Adipose tissue (tissue), 3 donors: Measurements from ENCODE around the gene BRCC3. TPM values are rescaled to one million over a fixed set of nuclear protein-coding genes. Genes with fewer than 3 reads are reported as not detected.
A peak's percentile ranks its signal among the peaks of the same experiment; 100 is the strongest.

Experiments used
- H3K27ac ChIP-seq: one replicate; pipeline ENCODE4 v1.5.1; 2013; ENCODE audit warnings: low read depth, low read length
- WGBS, 3 donors: extraction: QIAGEN DNeasy Blood & Tissue Kit; methylation state at CpG; one replicate each; pipeline ENCODE4 v1.1.7; 2013; 5-methylcytosine and 5-hydroxymethylcytosine counted together
- polyA plus RNA-seq, 3 donors: library from polyadenylated mRNA; stranded (reverse); fragments of 200-250 nt; gene quantifications; one replicate each; pipeline ENCODE4 v1.2.3, GENCODE V29; 2013
- donor health status: healthy with polysubstance abuse.
- donor health status: Bipolar disorder and iron deficiency.
- donor health status: healthy.

Gene BRCC3
- polyA plus RNA-seq: 10 to 100 TPM in 1 of 3 donors, 1 to 10 TPM in 2; 7.7 to 10.1 (median 7.8) TPM

DNA sequence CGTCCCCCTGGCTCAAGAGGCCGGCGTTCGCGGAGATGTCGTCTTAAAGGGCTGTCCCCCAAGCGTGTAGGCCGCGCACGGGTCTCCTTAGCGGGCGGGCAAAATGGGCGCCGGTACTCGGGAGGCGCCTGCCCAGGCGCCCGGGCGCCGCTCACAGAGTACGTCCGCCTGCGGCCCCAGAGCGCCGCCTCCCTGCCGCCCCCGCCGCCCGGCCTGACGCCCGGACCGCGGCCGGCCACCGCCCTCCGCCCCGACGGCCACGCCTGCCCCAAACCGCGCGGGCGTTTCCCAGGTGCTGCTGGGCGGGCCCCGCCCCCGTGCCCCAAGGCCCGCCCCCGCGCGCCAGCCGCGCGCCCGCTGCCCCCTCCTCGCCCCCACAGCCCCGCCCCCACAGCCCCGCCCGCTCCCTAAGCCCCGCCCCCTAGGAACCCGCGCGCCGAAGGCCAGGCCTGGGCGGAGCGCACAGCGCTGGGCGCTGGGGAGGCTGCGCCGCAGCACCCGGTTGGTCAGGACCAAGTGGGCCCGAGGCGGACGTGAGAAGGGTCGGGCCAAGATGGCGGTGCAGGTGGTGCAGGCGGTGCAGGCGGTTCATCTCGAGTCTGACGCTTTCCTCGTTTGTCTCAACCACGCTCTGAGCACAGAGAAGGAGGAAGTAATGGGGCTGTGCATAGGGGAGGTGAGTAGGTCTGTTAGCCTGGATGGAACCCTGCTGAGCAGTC, at the start of gene BRCC3, which contains the start of the genes CMC4 and MTCP1:
TSS of gene BRCC3 (plus strand) at position 534 of the 719 bp plus-strand sequence. CDS start at position 554, 20 bp downstream.
TSS of gene CMC4 (minus strand) at position 162 of the 719 bp plus-strand sequence. CDS start 7,113 bp downstream, outside the sequence.
TSS of gene MTCP1 (minus strand) at position 162 of the 719 bp plus-strand sequence. CDS start 5,126 bp downstream, outside the sequence.
- H3K27ac ChIP-seq: no peak within 1 kb of the TSS
- WGBS, 3 donors: 0 to 34% (median 1%) methylated on average over 8 to 61 of the region's 81 CpGs

- H3K27ac ChIP-seq: no peak within 1 kb of the TSS
- WGBS, 3 donors: 5 to 9% (median 7%) methylated on average over 1 of the region's 1 CpG
These were observed 48.7 kb upstream of the BRCC3 start, which contains the start of gene F8 for GRCh38 chrX:155022585-155022984. TSS of gene F8 (minus strand) at chrX:155022723. CDS start at chrX:155022552, 171 bp downstream.

DNA sequence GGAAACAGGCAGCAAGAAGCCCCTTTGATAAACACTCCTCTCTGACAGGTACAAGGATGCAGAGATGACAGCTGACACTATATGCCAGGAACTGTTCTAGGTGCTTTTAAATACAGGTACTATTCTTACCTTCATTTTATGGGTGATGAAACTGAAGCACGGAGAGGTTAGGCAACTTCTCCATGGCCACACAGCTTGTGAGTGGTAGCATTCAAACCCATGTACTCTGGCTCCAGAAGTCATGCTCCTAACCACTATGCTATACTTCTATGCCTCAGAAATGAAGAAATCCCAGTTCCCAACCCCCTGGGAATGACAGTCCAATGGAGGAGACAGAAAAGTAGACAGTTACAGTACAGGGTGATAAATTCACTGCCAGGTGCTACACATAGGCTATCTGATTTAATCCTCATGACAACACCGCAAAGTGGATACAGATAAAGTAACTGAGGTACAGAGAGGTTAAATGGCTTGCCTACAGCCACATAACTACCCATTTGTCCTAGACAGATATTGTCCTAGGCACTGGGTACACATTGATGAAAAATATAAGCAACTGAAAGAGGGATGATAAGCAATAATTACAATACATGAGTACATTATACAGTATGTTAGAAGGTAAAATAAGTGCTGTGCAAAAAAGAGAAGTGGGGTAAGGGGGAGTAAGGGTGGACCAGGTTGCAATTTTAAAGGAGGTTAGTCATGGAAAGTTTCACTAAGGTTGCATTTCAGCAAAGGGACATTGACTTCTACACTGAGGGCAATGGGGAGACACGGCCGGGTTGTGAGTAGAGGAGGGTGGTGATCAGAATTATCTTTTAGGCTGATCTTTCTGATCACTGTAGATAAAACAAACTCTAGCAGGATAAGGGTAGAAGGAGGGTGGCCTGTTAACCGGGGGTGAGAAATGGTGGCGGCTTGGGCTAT, 47.1 kb upstream of the BRCC3 start:
- no peak overlapping the region for H3K27ac ChIP-seq
- 76 to 88% (median 78%) methylated on average over 6 of the region's 6 CpGs for WGBS, 3 donors

DNA sequence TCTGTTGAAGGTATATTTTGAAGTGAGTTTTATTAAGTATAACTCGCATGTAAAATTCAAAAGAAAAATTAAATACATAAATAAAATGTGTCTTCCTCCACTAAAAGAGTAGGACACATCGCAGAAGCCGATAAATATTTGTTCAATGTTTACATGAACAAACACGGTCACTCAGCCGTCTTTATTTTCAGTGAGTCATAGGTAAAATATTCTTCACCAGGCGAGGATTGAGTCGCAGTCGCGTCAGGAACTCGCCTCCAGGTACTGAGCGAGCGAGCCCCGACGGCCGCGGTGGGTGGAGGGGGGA, 44.9 kb upstream of the BRCC3 start:
- WGBS, 3 donors: 0 to 42% (median 0%) methylated on average over 15 to 16 of the region's 16 CpGs
- no peak overlapping the region for H3K27ac ChIP-seq

DNA sequence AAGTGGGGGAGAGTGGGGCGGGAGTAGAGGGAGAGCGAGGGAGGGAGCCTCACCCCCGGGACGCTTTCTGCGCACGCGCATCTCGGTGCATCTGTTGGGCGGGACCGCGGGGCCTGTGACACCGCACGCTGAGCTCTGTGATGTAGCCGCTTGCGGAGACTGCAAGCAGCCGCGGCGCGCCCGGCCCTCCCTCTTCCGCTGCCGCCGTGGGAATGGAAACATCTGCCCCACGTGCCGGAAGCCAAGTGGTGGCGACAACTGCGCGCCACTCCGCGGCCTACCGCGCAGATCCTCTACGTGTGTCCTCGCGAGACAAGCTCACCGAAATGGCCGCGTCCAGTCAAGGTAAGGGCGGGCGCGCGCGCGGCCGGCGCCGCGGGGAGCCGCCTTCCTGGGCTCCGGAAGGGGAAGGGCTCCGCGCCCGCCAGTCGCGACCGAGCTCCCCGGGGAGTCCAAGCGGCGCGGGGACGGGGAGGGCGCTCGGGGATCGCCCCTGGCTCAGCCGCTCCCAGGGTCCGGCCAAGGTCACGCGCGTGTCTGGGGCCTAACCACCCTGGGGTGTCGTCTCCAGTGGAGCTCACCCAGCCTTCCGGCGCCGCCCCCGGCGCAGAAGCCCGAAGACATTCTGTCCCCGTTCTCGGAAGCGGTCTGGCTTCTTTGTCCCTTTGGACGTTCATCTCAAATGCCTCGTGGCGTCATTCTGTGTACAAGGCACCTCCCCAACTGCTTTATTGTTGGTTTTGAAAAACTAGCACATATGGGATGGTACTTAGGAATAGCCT, 44.4 kb upstream of the BRCC3 start, which contains the start of gene FUNDC2:
TSS of gene FUNDC2 (plus strand) at position 118 of the 782 bp plus-strand sequence. CDS start at position 213, 95 bp downstream.
- 0 to 44% (median 0%) methylated on average over 17 to 73 of the region's 82 CpGs for WGBS, 3 donors

GRCh38 chrX:155027509-155028066, 43.7 kb upstream of the BRCC3 start:
- 1 to 34% (median 1%) methylated on average over 14 of the region's 14 CpGs for WGBS, 3 donors
- H3K27ac ChIP-seq: peak overlapping the region; percentile 83

More for the DNA sequence above, 44.4 kb upstream of the BRCC3 start, which contains the start of gene FUNDC2:
- H3K27ac ChIP-seq: peak within 1 kb of the TSS; percentile 83

GRCh38 chrX:155028129-155028528, 43.2 kb upstream of the BRCC3 start:
- no peak overlapping the region for H3K27ac ChIP-seq
- 12 to 36% (median 33%) methylated on average over 3 of the region's 3 CpGs for WGBS, 3 donors

DNA sequence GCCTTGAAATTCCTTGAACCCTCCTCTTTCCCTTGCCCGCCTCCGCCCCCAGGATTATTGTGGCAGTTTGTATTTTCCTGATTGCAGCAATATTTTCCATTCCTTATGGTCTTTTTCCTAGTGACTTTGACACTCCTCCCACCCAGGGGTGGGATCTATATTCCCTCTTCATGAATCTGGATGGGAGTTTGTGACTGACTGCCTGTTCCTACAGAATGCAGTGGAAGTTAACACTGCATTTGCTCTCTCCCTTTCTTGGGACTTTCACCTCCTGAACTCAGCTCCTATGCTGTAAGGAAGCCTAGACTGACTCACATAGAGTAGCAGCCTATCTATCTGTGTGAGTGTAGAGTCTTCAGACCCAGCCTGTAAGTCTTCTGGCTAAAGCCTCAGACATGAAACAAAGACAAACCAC, 42.4 kb upstream of the BRCC3 start:
- 51 to 76% (median 69%) methylated on average over 2 of the region's 2 CpGs for WGBS, 3 donors
- no peak overlapping the region for H3K27ac ChIP-seq

DNA sequence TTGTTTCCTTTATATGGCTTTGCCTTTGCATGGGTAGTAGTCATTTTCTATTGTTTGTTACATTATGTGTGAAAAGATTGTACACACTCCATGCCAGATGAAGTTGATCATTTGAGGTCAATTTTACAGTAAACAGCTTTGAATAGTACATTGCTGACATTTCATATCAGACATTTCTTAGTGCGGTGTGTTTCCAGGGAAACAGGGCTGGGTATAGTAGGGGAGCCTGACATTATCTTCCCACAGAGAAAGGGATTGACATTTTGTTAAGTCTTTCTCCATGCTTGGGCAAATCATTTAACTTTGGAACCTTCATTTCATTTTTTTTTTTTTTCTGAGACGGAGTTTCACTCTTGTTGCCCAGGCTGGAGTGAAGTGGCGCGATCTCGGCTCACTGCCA, 39.7 kb upstream of the BRCC3 start:
- 67 to 91% (median 88%) methylated on average over 5 of the region's 5 CpGs for WGBS, 3 donors

DNA sequence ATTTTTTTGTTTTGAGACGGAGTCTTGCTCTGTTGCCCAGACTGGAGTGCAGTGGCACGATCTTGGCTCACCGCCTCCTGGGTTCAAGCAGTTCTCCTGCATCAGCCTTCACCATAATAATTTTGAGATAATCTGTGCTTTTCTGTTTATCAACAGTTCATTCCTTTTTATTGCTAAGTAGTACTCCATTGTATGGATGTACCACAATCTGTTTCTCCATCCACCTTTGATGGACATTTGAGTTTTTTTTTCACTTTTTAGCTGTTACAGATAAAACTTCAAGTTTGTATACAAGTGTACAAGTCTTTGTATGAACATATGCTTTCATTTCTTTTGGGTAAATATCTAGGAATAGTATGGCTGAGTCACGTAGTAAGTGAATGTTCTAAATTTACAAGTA, 35.6 kb upstream of the BRCC3 start:
- WGBS, 3 donors: 92 to 99% (median 98%) methylated on average over 4 of the region's 4 CpGs
- H3K27ac ChIP-seq: no peak overlapping the region

More for the DNA sequence above, 39.7 kb upstream of the BRCC3 start:
- H3K27ac ChIP-seq: no peak overlapping the region

DNA sequence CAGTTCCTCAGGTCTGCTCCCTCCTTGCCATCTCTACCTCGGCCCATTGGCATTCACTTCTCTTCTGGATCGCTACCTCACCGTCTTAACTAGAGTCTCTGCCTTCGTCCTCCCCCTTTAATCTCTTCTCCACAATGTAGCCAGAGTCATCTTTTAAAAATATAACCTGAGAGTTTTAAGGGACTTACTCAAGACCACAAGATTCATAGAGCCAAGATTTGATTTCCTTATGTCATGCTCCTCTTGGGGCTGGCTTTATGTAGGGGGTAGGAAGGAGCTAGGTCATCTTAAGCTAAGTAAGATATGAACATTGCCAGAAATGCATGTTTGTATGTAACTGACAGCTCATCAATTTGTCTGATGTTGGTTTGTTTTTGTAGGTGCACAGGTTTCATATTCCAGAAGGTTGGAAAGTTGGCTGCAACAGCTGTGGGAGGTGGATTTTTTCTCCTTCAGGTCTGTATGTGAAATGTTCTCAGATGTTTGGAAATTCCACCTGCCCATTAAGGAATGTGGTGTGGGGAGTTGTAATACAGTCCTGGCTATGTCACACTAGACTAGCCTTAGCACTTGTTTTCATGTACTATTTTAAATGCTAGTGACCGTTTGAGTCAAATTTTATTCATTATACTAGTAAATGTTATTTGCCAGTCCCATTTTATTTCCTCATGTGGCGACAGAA, 25.0 kb upstream of the BRCC3 start:
- no peak overlapping the region for H3K27ac ChIP-seq
- WGBS, 3 donors: 67 to 88% (median 73%) methylated on average over 6 of the region's 6 CpGs

DNA sequence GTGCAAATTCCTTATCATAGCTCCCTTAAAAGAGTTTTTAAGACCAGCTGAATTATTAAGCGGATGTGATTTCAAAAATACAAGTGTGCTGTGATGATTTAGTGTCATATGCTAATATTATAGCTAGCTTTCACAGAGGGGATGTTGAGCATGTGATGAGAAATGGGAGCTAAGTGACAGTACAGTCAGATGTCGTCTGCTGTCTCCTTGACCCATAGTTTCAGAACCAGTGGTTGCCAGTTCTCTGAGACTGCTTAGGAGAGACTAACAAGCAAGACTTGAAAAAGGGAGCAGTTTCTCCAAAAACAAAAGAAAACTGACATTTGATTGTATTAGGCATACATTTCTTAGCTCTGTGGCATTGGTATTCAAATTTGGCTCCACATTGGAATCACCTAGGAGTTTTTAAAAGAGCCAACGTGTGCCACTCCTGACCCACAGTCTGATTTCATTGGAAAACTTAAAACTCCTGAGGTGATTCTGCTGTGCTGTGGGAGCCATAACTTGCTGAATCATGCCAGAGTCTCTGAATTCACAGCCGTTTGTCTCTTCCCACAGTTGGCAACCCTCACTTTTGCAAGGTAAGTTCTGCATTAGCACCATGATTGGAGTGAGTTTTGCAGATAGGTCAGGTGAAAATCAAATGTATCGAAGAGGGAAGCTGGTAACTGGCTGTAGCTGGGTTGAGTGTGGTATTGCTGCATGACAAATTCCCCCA, 24.3 kb upstream of the BRCC3 start:
- H3K27ac ChIP-seq: no peak overlapping the region
- 62 to 81% (median 63%) methylated on average over 5 of the region's 5 CpGs for WGBS, 3 donors

- WGBS, 3 donors: 35 to 45% (median 37%) methylated on average over 9 of the region's 9 CpGs
- H3K27ac ChIP-seq: no peak overlapping the region
These were observed 22.2 kb upstream of the BRCC3 start for GRCh38 chrX:155048977-155049619.

- WGBS, 3 donors: 54 to 89% (median 75%) methylated on average over 5 of the region's 5 CpGs
- no peak overlapping the region for H3K27ac ChIP-seq
These were observed 18.4 kb upstream of the BRCC3 start for GRCh38 chrX:155052738-155053498.

DNA sequence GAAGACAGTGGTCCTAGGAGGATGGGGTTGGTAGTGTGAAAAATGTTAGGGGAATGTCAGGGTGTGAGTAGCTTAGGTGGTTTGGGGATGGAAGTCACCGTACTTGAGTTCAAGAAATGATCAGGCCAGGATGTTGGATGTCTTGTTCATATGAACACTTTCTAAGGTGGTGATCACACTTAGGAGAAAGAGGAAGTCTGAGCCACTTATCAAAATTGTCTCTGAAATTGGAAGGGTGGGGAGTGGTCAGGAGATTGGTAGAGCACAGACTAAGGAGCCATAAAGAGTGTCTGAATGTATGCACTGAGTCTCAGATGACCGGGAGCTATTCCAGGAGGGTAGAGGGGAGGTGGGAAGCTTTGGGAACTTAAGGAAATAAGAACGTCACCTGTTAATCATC, 17.7 kb upstream of the BRCC3 start:
- H3K27ac ChIP-seq: no peak overlapping the region
- 73 to 96% (median 94%) methylated on average over 3 of the region's 3 CpGs for WGBS, 3 donors

DNA sequence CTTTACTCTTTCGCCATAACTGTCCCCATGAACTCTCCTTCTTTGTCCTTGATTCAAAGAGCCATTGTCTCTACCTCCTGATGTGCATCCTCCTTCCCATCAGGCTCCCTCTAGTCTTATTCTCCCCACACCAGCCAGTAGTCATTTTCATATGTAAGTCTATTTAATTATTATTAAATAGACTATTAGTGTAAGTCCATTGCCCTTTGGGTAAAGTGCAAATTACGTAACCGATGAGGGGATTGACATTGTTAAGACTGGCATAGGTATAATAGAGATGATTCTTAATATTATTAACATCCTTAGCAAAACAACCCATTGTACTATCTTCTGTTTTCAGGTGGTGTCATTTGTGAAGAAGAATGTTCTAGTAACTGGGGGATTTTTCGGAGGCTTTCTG, 17.1 kb upstream of the BRCC3 start:
- 88 to 94% (median 90%) methylated on average over 3 to 4 of the region's 4 CpGs for WGBS, 3 donors
- no peak overlapping the region for H3K27ac ChIP-seq
